ENCODE data around the gene GDF9. TPM values are rescaled to one million over a fixed set of nuclear protein-coding genes. Genes with fewer than 3 reads are reported as not detected.

Gene GDF9
- total and polyA plus RNA-seq, 10 of the 15 experiments (the other 5 are each of a cell fraction or from before 2014, with no cell fraction given): 0.11 to 1.5 (median 0.34) TPM

DNA sequence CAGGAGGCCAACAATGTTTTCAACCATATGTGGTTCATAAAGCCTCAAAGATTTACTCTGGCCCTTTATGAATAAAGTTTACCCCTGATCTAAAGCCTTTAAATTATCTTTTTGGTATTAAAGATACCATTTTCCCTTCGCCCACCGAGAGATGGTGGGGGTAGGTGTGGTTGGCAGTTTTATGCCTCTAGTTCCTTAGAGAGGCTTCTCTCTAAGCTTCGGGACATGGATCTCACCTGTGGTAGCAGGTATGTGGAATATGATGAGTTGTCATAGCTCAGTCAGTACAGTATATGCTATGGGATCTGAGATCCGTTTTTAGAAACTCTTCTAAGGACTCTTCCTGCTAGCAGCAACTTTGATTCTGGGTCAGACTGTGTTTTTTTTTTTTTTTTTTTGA is 2.5 kb upstream of the GDF9 start:
- FAIRE-seq (no peak), ATAC-seq (no peak), DNase-seq (ENCODE audit: low read depth, low spot score) (no peak)
- no peaks in the 10 kb centered on the region for H4K20me1 ChIP-seq (ENCODE audit: control insufficient read depth, insufficient read depth)
- H3K4me1 ChIP-seq (ENCODE audit: control insufficient read depth, insufficient read depth, low read length): peaks cover 3% of the 10 kb centered on the region
- TF ChIP-seq FOS (IDR thresholded peaks at IDR 0.05; ENCODE audit: borderline replicate concordance, extremely low read depth, insufficient read length) (no peak), SMAD1 (IDR thresholded peaks at IDR 0.05; ENCODE audit: low read depth, partially characterized antibody) (no peak), RAD51 (IDR thresholded peaks at IDR 0.05) (no peak), PAX8 (IDR thresholded peaks at IDR 0.05) (no peak), ZZZ3 (IDR thresholded peaks at IDR 0.05; ENCODE audit: control insufficient read depth, insufficient read length, low read depth) (no peak), RAD21 (IDR thresholded peaks at IDR 0.05; ENCODE audit: insufficient read depth, low read depth, low read length) (no peak), BCL11A (IDR thresholded peaks at IDR 0.05; ENCODE audit: low read depth, low read length) (no peak), SMAD5 (IDR thresholded peaks at IDR 0.05; ENCODE audit: low read depth) (no peak)
- TF ChIP-seq, protein P1, sequence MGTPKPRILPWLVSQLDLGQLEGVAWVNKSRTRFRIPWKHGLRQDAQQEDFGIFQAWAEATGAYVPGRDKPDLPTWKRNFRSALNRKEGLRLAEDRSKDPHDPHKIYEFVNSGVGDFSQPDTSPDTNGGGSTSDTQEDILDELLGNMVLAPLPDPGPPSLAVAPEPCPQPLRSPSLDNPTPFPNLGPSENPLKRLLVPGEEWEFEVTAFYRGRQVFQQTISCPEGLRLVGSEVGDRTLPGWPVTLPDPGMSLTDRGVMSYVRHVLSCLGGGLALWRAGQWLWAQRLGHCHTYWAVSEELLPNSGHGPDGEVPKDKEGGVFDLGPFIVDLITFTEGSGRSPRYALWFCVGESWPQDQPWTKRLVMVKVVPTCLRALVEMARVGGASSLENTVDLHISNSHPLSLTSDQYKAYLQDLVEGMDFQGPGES (IDR thresholded peaks at IDR 0.05): no peak
- TF ChIP-seq, protein P2, sequence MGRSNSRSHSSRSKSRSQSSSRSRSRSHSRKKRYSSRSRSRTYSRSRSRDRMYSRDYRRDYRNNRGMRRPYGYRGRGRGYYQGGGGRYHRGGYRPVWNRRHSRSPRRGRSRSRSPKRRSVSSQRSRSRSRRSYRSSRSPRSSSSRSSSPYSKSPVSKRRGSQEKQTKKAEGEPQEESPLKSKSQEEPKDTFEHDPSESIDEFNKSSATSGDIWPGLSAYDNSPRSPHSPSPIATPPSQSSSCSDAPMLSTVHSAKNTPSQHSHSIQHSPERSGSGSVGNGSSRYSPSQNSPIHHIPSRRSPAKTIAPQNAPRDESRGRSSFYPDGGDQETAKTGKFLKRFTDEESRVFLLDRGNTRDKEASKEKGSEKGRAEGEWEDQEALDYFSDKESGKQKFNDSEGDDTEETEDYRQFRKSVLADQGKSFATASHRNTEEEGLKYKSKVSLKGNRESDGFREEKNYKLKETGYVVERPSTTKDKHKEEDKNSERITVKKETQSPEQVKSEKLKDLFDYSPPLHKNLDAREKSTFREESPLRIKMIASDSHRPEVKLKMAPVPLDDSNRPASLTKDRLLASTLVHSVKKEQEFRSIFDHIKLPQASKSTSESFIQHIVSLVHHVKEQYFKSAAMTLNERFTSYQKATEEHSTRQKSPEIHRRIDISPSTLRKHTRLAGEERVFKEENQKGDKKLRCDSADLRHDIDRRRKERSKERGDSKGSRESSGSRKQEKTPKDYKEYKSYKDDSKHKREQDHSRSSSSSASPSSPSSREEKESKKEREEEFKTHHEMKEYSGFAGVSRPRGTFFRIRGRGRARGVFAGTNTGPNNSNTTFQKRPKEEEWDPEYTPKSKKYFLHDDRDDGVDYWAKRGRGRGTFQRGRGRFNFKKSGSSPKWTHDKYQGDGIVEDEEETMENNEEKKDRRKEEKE (IDR thresholded peaks at IDR 0.05): no peak
- 83% methylated on average over 4 of the region's 4 CpGs for WGBS (ENCODE audit: insufficient coverage, insufficient replicate concordance, low lambda C conversion rate, missing lambda C conversion rate)
- in situ Hi-C loops (cut with MboI): no loop called here
- POLR2A ChIA-PET: interaction anchor here (0.6 to 1.1 kb wide), 3 partner anchors 14 to 158 kb away, joined by 3 read pairs; no protein-coding TSS in a partner anchor
- H3K9ac ChIP-seq (ENCODE audit: control insufficient read depth, insufficient read depth, low read length): no peak overlapping the region
- BruUV-seq (replicated peaks): no TSS peak
- CTCF ChIA-PET: interaction anchor here (0.6 to 1.4 kb wide), 5 partner anchors 12 to 245 kb away, joined by 3 to 5 read pairs (median 4); no protein-coding TSS in a partner anchor
- H3K27me3 ChIP-seq (replicated peaks in 1 of 2; ENCODE audit: control insufficient read depth in 2 of 2, insufficient read depth in 2 of 2, low read length in 1 of 2): no peaks in the 10 kb centered on the region
- RAD21 ChIA-PET (ENCODE audit: unreplicated experiment): interaction anchor here (1.0 kb wide), 1 partner anchor 14 kb away, joined by 3 read pairs; no protein-coding TSS in a partner anchor
- intact Hi-C loops (cut with micrococcal nuclease; ENCODE audit: unreplicated experiment): loop anchor here (5.0 kb wide), 1 partner anchor 206 kb away; no protein-coding TSS in a partner anchor
- SMC1A ChIA-PET (ENCODE audit: uncharacterized antibody, unreplicated experiment): interaction anchor here (1.0 to 1.4 kb wide), 2 partner anchors 22 to 118 kb away, joined by 3 to 4 read pairs; no protein-coding TSS in a partner anchor
- no peaks in the 10 kb centered on the region for H3K9me3 ChIP-seq (replicated peaks; ENCODE audit: control insufficient read depth, insufficient read depth, low read length)
- no peak overlapping the region for H3K27ac ChIP-seq (ENCODE audit: control insufficient read depth, insufficient read depth)
- no peak overlapping the region for H2AFZ ChIP-seq (ENCODE audit: control insufficient read depth, low read depth, low read length)
- peaks cover 1 to 21% of the 10 kb centered on the region in 2 experiments for H3K36me3 ChIP-seq (ENCODE audit: control insufficient read depth in 2 of 2, insufficient read depth in 2 of 2, low read length in 1 of 2)
- H3K79me2 ChIP-seq (ENCODE audit: control insufficient read depth, insufficient read depth, low read length): peaks cover 19% of the 10 kb centered on the region
- no peak overlapping the region for H3K4me2 ChIP-seq (ENCODE audit: control insufficient read depth, insufficient read depth)
- no peak overlapping the region for H3K4me3 ChIP-seq

All from GM12878 (cell line).